Kidney epithelial cell (primary cell): Measurements from ENCODE around the gene IL2RG. TPM values are rescaled to one million over a fixed set of nuclear protein-coding genes. Genes with fewer than 3 reads are reported as not detected.

Experiments used
- DNase-seq: peaks from one replicate; pipeline ENCODE4 v3.0.0-alpha.2; 2010; ENCODE audit warnings: low read depth
- H3K27me3 ChIP-seq: 2 replicates; pipeline ENCODE4 v1.6.0; 2011; ENCODE audit warnings: low read length; ENCODE audit not compliant: control insufficient read depth, insufficient read depth
- H3K36me3 ChIP-seq: 2 replicates; pipeline ENCODE4 v1.5.1; 2011; ENCODE audit warnings: low read length; ENCODE audit not compliant: control insufficient read depth, insufficient read depth
- H3K4me3 ChIP-seq: 2 replicates; pipeline ENCODE4 v1.5.1; 2011; ENCODE audit warnings: low read depth, mild to moderate bottlenecking, control low read depth, low read length
- CTCF ChIP-seq: IDR thresholded peaks from 2 replicates; pipeline ENCODE4 v1.5.1; 2011; ENCODE audit warnings: mild to moderate bottlenecking, moderate library complexity, low read length, control low read depth, inconsistent platforms; ENCODE audit not compliant: insufficient read depth, poor library complexity, severe bottlenecking
- total RNA-seq: library from RNA; depleted of rRNA; stranded (reverse); fragments of >200 nt; gene quantifications from 2 replicates; pipeline ENCODE4 v1.2.3, GENCODE V29; 2015

IL2RG gene
- total RNA-seq, 1 donor from 2014 or later = 0.08 TPM

DNA sequence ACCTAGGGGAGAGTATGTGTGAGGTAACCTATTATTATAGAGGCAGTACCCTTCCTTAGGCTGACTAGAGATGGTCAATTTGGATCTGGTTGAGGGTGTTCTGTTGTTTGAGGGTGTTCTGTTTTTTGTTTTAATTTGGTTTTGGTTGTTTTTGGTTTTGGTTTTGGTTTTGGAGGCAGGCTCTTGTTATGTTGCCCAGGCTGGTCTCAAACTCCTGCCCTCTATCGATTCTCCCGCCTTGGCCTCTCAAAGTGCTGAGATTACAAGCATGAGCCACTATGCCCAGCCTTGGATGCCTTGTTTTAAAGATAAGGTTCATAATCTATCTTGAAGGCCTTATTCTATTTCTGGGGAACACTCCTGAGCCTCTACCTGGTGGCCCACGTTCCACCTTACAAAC lies 5.7 kb downstream of the IL2RG start:
- Histone ChIP-seq H3K4me3 (no peak overlapping the region), H3K36me3 (no peaks in the 10 kb centered on the region), H3K27me3 (no peaks in the 10 kb centered on the region)
- DNase-seq = no peak
- no peak for TF ChIP-seq CTCF

- no peaks in the 10 kb centered on the region for H3K27me3 ChIP-seq
- DNase-seq = no peak
- TF ChIP-seq CTCF = no peak
- no peak overlapping the region for H3K4me3 ChIP-seq
- no peaks in the 10 kb centered on the region for H3K36me3 ChIP-seq
Measured at GRCh38 chrX:71103110-71103983, 8.0 kb downstream of the IL2RG start.

DNA sequence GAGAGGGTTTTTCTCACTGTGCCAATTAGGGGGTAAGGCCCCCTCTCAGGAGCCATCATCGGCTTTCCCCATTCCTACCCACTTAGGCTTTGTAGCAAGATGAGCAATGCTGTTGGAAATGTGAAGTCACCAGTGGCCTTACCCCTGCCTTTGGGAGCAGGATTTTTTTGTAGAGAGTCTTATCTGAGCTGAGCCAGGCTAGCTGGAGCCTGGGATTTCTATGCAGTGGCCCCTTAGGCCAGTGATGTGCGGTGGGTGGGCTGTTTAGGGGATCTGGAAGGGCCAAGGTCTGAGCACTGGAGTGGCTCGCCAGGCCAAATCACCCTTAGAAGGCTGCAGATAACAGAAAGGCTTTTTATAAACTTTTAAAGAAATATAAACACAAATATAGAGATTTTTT lies 9.1 kb downstream of the IL2RG start:
- H3K27me3 ChIP-seq = no peaks in the 10 kb centered on the region
- no peak for TF ChIP-seq CTCF
- no peak overlapping the region for H3K4me3 ChIP-seq
- H3K36me3 ChIP-seq = no peaks in the 10 kb centered on the region
- no peak for DNase-seq

GRCh38 chrX:71100581-71101505 lies 10.5 kb downstream of the IL2RG start:
- no peak for DNase-seq
- no peak overlapping the region for H3K4me3 ChIP-seq
- no peak for TF ChIP-seq CTCF
- no peaks in the 10 kb centered on the region for H3K27me3 ChIP-seq
- no peaks in the 10 kb centered on the region for H3K36me3 ChIP-seq

DNA sequence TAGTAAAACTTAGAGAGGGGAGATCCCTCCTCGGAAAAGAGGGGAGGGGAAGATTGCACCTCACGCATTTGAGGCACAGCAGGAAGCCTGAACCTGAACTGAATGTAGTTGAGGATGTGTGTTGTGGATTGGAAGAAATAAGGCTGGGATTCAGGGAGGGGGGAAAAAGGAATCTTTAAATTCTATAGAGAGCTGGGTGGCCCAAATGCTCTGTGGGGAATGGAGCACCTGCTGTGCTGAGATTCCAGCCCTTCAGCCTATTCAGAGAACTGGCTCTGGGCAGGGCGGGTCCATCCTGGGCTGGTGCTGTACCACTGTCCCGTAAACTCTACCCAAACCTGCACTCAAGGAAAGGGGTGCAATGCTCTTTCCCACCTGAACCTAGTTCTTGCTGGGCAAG lies 11.6 kb downstream of the IL2RG start:
- Histone ChIP-seq H3K36me3 (no peaks in the 10 kb centered on the region), H3K4me3 (no peak overlapping the region), H3K27me3 (no peaks in the 10 kb centered on the region)
- no peak for TF ChIP-seq CTCF
- no peak for DNase-seq
